GM23338 (cell line): ENCODE measurements around the gene EXPH5. TPM values are rescaled to one million over a fixed set of nuclear protein-coding genes. Genes with fewer than 3 reads are reported as not detected.

Experiments
- ATAC-seq: fragments of 200-7000 bp; cut with Tn5 transposase; 3 replicates; pipeline ENCODE4 v1.9.1; 2020
- DNase-seq: peaks from one replicate; pipeline ENCODE4 v3.0.0-alpha.2; 2015; ENCODE audit warnings: low spot score
- H2AFZ ChIP-seq: fragments of 200-600 bp; sonication (generic); 2 replicates; pipeline ENCODE4 v1.8.0; 2016; ENCODE audit warnings: antibody characterized with exemption, mild to moderate bottlenecking, moderate library complexity
- H3F3A ChIP-seq: fragments of 200-600 bp; sonication (generic); replicated peaks from 2 replicates; pipeline ENCODE4 v1.8.0; 2017; ENCODE audit warnings: antibody characterized with exemption, mixed run types, low read depth
- H3K27ac ChIP-seq: fragments of 200-600 bp; sonication (generic); 2 replicates; pipeline ENCODE4 v1.6.1; 2016; ENCODE audit warnings: low read depth
- H3K27me3 ChIP-seq: fragments of 200-600 bp; sonication (generic); 2 replicates; pipeline ENCODE4 v1.8.0; 2016; ENCODE audit warnings: mild to moderate bottlenecking, mixed run types, moderate library complexity; ENCODE audit not compliant: insufficient read depth
- H3K36me3 ChIP-seq: fragments of 200-600 bp; sonication (generic); 2 replicates; pipeline ENCODE4 v1.8.0; 2016; ENCODE audit warnings: mild to moderate bottlenecking; ENCODE audit not compliant: insufficient read depth
- H3K4me1 ChIP-seq: fragments of 200-600 bp; sonication (generic); 2 replicates; pipeline ENCODE4 v1.8.0; 2016; ENCODE audit warnings: mild to moderate bottlenecking, moderate library complexity; ENCODE audit not compliant: insufficient read depth
- H3K4me2 ChIP-seq: fragments of 200-600 bp; sonication (generic); 2 replicates; pipeline ENCODE4 v1.7.1; 2017; ENCODE audit warnings: mixed run types
- H3K4me3 ChIP-seq: fragments of 200-600 bp; sonication (generic); 2 replicates; pipeline ENCODE4 v1.6.1; 2016; ENCODE audit warnings: mixed run types
- H3K79me2 ChIP-seq: fragments of 200-600 bp; sonication (generic); replicated peaks from 2 replicates; pipeline ENCODE4 v1.8.0; 2017; ENCODE audit warnings: mild to moderate bottlenecking; ENCODE audit not compliant: insufficient read depth
- H3K9me2 ChIP-seq: fragments of 200-600 bp; sonication (generic); 2 replicates; pipeline ENCODE4 v1.8.0; 2017; ENCODE audit not compliant: insufficient read depth
- H4K20me1 ChIP-seq: fragments of 200-600 bp; sonication (generic); replicated peaks from 2 replicates; pipeline ENCODE4 v1.8.0; 2017; ENCODE audit warnings: mild to moderate bottlenecking; ENCODE audit not compliant: insufficient read depth
- H3K27ac Mint-ChIP-seq: 2 replicates; pipeline ENCODE4 v1.8.0; 2020; ENCODE audit warnings: inconsistent platforms, mild to moderate bottlenecking, moderate library complexity, mixed read lengths
- H3K27me3 Mint-ChIP-seq: 3 replicates; pipeline ENCODE4 v1.8.0; 2022; ENCODE audit warnings: low read depth, mild to moderate bottlenecking, moderate library complexity, mixed read lengths, inconsistent platforms; ENCODE audit not compliant: insufficient read depth, poor library complexity
- H3K36me3 Mint-ChIP-seq: 3 replicates; pipeline ENCODE4 v1.8.0; 2021; ENCODE audit warnings: low read depth, mild to moderate bottlenecking, inconsistent platforms, moderate library complexity, mixed read lengths
- H3K4me1 Mint-ChIP-seq: 3 replicates; pipeline ENCODE4 v1.8.0; 2020; ENCODE audit warnings: mild to moderate bottlenecking, inconsistent platforms, mixed read lengths
- H3K4me3 Mint-ChIP-seq: 3 replicates; pipeline ENCODE4 v1.8.0; 2021; ENCODE audit warnings: moderate library complexity, mild to moderate bottlenecking, inconsistent platforms, mixed read lengths
- H3K9me3 Mint-ChIP-seq: 3 replicates; pipeline ENCODE4 v1.8.0; 2020; ENCODE audit warnings: moderate library complexity, mild to moderate bottlenecking, inconsistent platforms, mixed read lengths
- CREB1 ChIP-seq: fragments of 250-450 bp; sonication (Bioruptor Pico); IDR thresholded peaks from 2 replicates; pipeline ENCODE4 v1.5.0; 2020; ENCODE audit warnings: low read depth, mild to moderate bottlenecking, moderate library complexity
- ETS1 ChIP-seq: IDR thresholded peaks from 2 replicates; pipeline ENCODE4 v1.6.1; 2016; ENCODE audit warnings: antibody characterized with exemption
- EZH2 ChIP-seq: fragments of 200-600 bp; sonication (generic); IDR thresholded peaks from one replicate; pipeline ENCODE4 v1.8.0; 2017; ENCODE audit warnings: antibody characterized with exemption, mild to moderate bottlenecking, low read depth; ENCODE audit not compliant: unreplicated experiment
- JUNB ChIP-seq: IDR thresholded peaks from one replicate; pipeline ENCODE4 v1.6.1; 2016; ENCODE audit warnings: antibody characterized with exemption; ENCODE audit not compliant: unreplicated experiment
- REST ChIP-seq: IDR thresholded peaks from one replicate; pipeline ENCODE4 v1.6.1; 2018; ENCODE audit warnings: antibody characterized with exemption; ENCODE audit not compliant: unreplicated experiment
- STAT1 ChIP-seq: IDR thresholded peaks from one replicate; pipeline ENCODE4 v1.6.1; 2016; ENCODE audit warnings: antibody characterized with exemption; ENCODE audit not compliant: unreplicated experiment
- ZNF331 ChIP-seq: fragments of 250-450 bp; sonication (Bioruptor Pico); IDR thresholded peaks from 2 replicates; pipeline ENCODE4 v1.5.0; 2020; ENCODE audit warnings: low read depth, mild to moderate bottlenecking, moderate library complexity
- ZNF462 ChIP-seq: fragments of 250-450 bp; sonication (Bioruptor Pico); IDR thresholded peaks from 2 replicates; pipeline ENCODE4 v1.5.0; 2020; ENCODE audit warnings: mild to moderate bottlenecking, moderate library complexity
- polyA plus RNA-seq: library from polyadenylated mRNA; unstranded; fragments of >200 nt; fragmentation: Nextera tagmentation; extraction: Ambion mirVana; gene quantifications from 2 replicates; pipeline ENCODE4 v1.2.1, GENCODE V29; 2016
- total RNA-seq: library from RNA; depleted of rRNA; stranded (reverse); fragments of >200 nt; shearing (Covaris generic); gene quantifications from 2 replicates; pipeline ENCODE4 v1.2.3, GENCODE V29; 2014
- TF ChIP-seq, protein P1 (sequence below), 2 experiments: fragments of 200-600 bp in 1 of 2; sonication (generic) in 1 of 2; conservative IDR thresholded peaks; 2 replicates each; pipeline versions ENCODE4 v1.5.1 to v1.6.1; 2016 to 2017; ENCODE audit warnings: antibody characterized with exemption in 2 of 2, low read depth in 2 of 2, mild to moderate bottlenecking in 2 of 2, moderate library complexity in 1 of 2

Gene EXPH5
- total and polyA plus RNA-seq, 2 experiments from 2014 or later: 3.6 to 12.6 TPM

DNA sequence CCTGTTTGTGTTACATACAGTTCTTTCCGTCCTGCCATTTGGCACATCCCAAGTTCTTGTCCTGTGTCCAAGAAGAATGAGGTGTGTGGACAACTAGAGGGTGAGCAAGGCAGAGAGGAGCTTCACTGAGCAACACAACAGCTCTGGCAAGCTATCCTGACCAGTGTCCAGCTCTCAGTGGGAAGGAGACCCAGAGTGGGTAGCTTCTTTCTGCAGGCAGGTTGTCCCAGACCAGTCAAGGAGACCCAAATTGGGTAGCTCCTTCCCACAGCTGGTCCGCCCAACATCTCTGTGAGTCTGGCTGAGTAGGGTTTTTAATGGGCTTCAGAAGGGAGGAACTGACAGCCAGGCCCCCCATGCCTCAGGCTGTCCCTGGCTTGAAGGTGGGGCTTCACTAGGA, 35.2 kb upstream of the EXPH5 start (continued):
- TF ChIP-seq, protein P1, sequence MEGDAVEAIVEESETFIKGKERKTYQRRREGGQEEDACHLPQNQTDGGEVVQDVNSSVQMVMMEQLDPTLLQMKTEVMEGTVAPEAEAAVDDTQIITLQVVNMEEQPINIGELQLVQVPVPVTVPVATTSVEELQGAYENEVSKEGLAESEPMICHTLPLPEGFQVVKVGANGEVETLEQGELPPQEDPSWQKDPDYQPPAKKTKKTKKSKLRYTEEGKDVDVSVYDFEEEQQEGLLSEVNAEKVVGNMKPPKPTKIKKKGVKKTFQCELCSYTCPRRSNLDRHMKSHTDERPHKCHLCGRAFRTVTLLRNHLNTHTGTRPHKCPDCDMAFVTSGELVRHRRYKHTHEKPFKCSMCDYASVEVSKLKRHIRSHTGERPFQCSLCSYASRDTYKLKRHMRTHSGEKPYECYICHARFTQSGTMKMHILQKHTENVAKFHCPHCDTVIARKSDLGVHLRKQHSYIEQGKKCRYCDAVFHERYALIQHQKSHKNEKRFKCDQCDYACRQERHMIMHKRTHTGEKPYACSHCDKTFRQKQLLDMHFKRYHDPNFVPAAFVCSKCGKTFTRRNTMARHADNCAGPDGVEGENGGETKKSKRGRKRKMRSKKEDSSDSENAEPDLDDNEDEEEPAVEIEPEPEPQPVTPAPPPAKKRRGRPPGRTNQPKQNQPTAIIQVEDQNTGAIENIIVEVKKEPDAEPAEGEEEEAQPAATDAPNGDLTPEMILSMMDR (conservative IDR thresholded peaks at IDR 0.05; ENCODE audit: low read depth in 2 of 2): no peak
- TF ChIP-seq EZH2 (no peak), ZNF331 (CRISPR knock-in tag) (no peak), STAT1 (no peak), CREB1 (CRISPR knock-in tag) (no peak)

DNA sequence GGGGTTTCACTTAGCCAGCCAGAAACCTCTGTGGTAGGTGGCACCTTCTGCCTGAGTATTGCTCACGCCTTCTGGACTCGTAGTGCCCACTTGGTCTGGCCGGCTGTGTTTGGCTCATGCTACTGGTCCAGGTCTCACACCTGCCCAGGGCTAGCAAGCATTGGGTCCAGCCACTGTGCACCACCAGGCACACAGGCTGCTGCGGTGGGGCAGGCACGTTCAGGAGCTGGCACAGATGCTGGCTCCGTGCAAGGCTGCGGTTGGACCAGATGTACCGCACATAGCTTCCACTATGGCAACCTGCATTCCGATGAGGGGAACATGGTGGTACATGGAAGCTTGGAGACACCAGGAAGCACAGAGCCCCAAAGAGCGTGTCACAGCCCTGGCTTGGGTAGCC, 34.8 kb upstream of the EXPH5 start:
- H2AFZ ChIP-seq: no peak overlapping the region
- no peaks in the 10 kb centered on the region for H3K27me3 Mint-ChIP-seq
- TF ChIP-seq ETS1 (no peak), JUNB (no peak), REST (no peak), STAT1 (no peak), CREB1 (CRISPR knock-in tag) (no peak), EZH2 (no peak), ZNF462 (CRISPR knock-in tag) (no peak)
- TF ChIP-seq, protein P1 (conservative IDR thresholded peaks at IDR 0.05; ENCODE audit: low read depth in 2 of 2): no peak

More for the DNA sequence above, 34.8 kb upstream of the EXPH5 start:
- H3K27ac ChIP-seq: no peak overlapping the region
- H3K4me2 ChIP-seq: no peak overlapping the region
- H3K36me3 ChIP-seq: no peaks in the 10 kb centered on the region; the same call in 1 of the 2 replicates
- Mint-ChIP-seq H3K4me3 (no peak overlapping the region), H3K9me3 (peaks cover 24% of the 10 kb centered on the region), H3K27ac (no peak overlapping the region), H3K36me3 (peaks cover 22% of the 10 kb centered on the region), H3K4me1 (peaks cover 22% of the 10 kb centered on the region)
- H3K4me3 ChIP-seq: no peak overlapping the region
- H3F3A ChIP-seq: no peaks in the 10 kb centered on the region
- no peaks in the 10 kb centered on the region for H3K27me3 ChIP-seq
- DNase-seq: no peak
- peaks cover 14% of the 10 kb centered on the region for H3K4me1 ChIP-seq
- no peaks in the 10 kb centered on the region for H3K79me2 ChIP-seq
- H4K20me1 ChIP-seq: no peaks in the 10 kb centered on the region
- no peak for ATAC-seq
- H3K9me2 ChIP-seq: no peaks in the 10 kb centered on the region
